Limb (tissue), 2 donors: ENCODE results near the gene OR6C76.
A peak's percentile ranks its signal among the peaks of the same experiment; 100 is the strongest.
"Not testable (repeated sequence)": the region's sequence is repeated elsewhere in the genome, so short reads cannot be mapped to it uniquely, and the experiment has no call there.

Experiments
- DNase-seq, 2 donors: peaks; one replicate each; pipeline ENCODE4 v3.0.0-alpha.2; 2016; ENCODE audit errors: extremely low spot score in 2 of 2

OR6C76 gene

DNA sequence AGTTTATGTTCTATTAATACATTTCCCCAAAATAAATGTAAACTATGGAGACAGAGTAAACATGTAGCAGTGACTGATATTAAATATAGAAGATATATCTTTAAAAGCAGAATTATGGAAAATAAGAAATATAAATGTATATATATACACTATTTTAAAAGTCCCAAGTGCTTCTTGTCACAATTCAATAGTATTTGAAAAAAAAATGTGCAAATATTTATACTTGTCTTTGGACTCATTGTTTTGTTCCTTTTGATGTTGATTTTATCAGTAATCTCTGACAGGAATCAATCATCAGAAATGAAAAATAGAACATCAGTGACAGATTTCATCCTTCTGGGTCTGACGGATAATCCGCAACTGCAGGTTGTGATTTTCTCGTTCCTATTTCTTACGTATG, at the start of gene OR6C76:
TSS of gene OR6C76 (plus strand) at position 301 of the 400 bp plus-strand sequence. CDS start at position 301, 0 bp downstream.
- DNase-seq, result no peak

DNA sequence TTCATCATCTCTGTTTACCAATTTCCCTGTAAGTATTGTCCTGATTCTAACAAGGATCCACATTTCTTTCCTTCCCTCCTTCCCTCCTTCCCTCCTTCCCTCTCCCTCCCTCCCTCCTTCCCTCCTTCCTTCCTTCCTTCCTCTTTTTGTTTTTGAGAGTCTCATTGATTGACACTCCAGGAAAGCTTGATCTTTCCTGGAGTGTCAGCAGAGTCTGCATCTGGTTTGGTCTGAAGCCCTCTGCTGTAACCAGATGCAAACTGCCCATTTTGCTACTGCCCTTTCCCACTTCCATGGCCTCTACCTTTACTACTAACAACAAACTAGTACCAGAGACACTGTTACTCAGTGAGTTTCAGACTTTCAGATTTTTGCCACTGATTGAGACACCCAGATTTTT, 40.2 kb upstream of the OR6C76 start:
- no peak for DNase-seq

DNA sequence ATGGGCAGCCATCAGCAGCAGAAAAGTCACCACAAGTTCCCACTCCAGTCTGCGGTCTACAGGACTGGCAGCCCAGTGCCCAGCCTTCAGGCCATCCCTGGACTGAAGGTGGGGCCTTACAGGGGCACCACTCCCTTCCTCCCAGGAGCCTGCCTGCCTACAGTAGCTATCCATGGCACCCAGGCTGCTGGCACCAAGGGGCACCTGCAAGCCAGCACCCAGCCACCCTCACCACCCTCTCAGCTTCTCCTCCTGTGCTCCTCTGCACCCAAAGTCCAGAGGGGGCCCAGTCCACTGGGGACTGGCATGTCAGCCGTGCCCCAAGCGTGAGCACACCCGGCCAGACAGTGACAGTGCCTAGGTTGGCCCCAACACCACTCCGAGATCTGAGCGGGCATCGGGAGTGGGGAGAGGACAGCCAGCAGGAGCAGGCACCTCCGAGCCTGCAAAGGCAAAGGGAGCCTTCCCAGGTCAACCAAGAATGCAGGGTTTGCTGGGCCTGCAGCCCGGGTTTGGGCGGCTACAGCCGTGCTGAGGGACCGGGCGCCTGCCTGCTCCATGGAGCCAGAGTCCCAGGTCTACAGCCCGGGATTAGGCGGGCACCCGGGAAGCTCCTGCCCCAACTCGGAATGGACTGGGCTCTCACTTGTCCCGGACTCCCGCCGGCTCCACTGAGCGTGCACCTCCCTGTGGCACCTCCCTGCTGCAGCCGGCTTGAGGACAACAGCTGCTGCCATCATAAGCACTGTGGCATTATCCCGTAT, 33.8 kb upstream of the OR6C76 start:
- peak in 1 of 2 donors; percentile 17 for DNase-seq

DNA sequence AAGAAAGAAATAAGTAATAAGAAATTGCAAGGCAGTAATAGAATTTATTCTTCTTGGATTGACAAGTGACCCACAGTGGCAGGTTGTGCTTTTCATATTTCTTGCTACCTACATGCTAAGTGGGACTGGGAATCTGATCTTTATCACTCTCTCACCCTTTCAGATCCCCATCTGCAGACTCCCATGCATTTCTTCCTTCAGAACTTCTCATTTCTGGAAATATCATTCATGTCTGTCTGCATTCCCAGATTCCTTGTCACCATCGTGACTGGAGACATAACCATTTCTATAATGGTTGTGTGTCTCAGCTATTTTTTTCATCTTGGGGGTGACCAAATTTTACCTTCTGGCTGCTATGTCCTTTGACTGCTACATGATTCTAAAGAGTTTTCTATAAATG, 29.7 kb upstream of the OR6C76 start:
- DNase-seq, result no peak

DNA sequence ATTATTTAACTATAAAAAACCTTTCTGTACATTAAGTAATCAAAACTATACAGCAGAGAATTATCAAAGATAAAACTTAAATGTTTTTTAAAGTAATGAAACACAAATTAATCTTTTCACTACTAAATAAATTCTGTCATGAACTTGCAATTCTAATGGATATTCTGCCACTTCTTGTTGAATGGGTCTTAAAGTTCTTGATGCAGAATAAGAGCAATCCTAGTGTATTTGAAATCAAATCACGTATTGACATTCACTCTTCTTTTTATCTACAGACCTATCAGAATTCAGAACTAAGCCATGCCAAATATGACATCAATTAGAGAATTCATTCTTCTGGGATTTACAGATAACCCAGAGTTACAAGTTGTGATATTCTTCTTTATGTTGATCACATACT, 25.8 kb upstream of the OR6C76 start, which contains the start of gene OR6C65:
TSS of gene OR6C65 (plus strand) at position 301 of the 400 bp plus-strand sequence. CDS start at position 301, 0 bp downstream.
- DNase-seq, result no peak

DNA sequence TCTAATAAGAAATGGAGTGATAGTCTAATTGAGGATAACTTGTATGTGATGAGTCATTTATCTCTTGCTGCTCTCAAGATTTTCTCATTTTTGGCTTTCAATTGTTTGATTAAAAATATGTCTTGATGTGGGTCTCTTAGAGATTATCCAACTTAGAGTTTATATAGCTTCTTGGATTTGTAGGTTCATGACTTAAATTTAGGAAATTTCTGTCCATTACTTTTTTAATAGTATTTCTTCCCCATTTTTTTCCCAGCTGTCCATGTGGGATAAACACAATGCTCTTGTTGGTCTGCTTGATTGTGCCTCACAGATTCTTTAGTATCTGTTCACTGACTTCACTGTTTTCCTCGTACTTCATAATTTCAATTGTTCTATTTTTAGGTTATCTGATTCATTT, 18.2 kb upstream of the OR6C76 start:
- no peak for DNase-seq

DNA sequence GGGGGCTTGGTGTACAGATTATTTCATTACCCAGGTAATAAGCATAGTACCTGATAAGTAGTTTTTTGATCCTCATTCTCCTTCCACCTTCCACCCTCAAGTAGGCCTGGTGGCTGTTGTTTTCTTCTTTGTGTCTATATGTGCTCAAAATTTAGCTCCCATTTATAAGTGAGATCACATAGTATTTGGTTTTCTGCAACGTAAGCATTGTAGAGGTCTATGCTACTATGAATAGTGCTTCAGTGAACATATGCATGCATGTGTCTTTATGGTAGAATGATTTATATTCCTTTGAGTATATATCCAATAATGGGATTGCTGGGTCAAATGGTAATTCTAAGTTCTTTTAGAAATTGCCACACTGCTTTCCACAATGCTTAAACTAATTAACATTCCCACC, 16.9 kb upstream of the OR6C76 start:
- DNase-seq, result not testable (repeated sequence)

DNA sequence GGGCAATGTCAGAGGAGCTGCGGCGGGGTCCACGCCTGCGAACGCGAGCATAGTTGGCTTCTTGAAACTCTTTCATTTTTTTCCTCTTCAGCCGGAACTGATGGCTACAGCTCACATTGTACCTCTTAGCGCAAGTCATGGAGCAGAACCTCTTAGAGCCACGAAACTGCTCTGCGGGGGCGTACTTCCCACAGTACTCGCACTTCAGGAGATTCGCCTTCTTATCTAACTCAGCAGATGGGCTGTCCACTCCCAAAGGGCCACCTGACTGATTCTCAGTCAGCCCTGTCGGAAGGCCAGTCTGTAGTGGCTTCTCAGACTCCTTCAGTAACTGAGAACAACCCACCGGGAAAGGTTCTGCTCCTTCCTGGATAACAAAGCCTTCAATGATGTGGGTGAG, 13.9 kb upstream of the OR6C76 start:
- not testable (repeated sequence) for DNase-seq

DNA sequence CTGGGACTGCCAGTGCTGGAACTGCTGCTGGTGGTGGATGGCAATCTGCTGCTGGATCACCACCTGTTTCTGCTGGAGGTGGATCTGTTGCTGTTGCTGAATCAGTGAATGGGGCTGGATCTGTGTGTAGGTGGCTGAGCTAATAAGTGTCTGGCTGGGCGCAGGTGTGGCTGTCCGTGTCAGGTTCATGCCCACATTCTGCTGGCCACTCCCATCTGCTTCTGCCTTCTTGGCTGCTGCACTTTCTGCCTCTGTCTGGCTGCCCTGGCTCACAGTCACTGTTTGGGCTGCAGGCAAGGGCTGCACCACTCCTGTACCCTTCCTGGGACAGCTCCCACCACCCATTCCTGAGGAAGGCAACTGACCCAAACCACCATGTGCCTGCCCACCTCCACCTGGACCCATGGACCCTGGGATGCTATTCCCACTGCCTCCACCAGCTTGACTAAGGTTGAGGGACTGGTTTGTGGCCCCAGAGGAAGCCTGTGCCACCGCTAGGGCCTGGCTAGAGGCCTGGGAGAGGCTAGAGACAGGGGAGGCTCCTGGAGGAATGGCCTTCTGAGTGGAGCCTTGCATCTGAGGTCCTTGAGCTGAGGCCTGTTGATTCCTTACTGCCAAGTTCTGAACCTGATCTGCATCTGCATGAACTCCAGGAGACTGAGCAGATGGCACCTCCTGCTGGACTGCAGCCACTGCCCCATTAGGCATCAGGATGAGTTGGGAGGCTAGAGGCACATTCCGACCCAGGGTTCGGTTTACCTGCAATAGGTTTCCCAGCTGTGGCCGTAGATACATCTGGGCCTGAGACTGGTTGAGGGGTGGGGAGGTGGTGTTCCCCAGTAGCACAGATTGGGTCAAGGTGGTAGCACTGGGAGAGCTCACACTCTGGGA, 12.3 kb upstream of the OR6C76 start:
- DNase-seq, result not testable (repeated sequence)

DNA sequence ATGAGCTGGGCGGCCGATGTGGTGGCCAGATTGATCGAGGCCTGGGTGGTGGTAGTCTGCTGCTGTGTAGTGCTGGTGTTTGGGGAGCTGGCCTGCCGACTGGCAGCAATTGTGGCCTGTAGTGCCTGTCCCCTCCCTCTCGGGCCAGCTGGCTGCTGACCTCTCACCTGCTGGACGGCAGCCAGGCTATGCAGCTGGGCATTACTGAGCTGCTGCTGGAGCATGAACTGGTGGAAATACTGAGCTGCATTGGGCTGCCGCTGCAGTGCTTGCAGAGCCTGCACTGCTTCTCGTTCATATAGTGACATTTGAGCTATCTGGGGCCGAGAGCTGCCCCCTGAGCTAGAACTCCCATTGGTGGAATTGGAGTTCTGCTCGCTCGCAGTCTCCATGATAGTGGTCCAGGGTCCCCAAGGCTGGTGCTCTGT, 11.6 kb upstream of the OR6C76 start:
- DNase-seq, result not testable (repeated sequence)

DNA sequence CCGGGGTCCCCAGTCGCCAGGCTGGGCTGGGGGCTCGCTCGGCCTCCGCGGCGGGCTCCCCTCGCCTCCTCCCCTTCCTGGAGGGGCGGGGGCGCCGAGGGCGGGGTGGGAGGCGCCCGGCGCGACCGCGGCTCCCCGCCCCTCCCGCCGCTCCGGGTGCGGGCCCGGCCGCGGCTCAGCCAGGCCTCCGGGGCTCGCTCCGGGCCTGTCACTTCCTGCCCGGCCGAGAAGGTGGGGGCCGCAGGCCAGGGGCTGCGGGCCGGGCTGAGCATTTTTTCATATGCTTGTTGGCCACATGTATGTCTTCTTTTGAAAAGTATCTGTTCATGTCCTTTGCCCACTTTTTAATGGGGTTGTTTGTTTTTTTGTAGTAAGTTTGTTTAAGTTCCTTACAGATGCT, 11.2 kb upstream of the OR6C76 start:
- not testable (repeated sequence) for DNase-seq

DNA sequence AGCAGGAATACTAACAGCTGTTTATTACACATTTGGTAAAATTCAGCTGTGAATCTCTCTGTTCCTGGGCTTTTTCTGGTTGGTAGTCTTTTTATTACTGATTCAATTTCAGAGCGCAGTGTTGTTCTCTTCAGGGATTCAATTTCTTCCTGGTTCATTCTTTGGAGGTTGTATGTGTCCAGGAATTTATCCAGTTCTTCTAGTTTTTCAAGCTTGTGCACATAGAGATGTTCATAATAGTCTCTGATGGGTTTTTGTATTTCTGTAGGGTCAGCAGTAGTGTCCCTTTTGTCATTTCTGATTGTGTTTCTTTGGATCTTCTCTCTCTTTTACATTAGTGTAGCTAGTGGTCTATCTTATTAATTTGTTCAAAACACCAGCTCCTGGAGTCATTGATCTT, 9.1 kb upstream of the OR6C76 start:
- no peak for DNase-seq

DNA sequence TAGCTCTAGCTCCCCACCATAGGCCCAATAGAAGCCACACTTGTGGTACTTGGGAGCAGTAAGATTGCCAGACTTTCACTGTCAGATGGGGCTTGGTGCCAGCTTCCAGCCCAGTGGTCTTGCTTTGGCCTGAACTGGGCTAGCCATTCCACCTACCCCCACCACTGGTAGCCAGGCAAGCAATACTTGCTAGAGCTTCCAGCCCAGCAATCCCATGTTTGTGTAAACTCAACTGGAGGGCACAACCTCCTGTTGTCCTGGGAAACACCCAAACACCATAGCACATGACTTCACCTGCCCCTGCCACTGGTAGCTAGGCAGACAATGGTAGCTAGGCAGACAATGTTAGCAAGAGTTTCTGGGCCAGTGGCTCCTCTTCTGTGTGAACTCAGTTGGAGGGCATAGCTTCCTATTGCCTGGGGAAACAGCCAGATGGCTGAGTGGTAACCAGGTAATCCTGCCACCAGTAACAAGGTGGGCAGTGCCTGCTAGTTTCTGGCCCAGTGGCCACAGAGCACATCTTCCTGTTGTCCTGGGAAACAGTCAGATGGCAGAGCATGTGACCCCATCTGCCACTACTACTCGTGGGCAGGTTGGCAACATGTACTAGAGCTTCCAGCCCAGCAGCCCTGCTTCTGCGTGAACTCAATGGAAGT, 5.6 kb upstream of the OR6C76 start:
- no peak for DNase-seq

DNA sequence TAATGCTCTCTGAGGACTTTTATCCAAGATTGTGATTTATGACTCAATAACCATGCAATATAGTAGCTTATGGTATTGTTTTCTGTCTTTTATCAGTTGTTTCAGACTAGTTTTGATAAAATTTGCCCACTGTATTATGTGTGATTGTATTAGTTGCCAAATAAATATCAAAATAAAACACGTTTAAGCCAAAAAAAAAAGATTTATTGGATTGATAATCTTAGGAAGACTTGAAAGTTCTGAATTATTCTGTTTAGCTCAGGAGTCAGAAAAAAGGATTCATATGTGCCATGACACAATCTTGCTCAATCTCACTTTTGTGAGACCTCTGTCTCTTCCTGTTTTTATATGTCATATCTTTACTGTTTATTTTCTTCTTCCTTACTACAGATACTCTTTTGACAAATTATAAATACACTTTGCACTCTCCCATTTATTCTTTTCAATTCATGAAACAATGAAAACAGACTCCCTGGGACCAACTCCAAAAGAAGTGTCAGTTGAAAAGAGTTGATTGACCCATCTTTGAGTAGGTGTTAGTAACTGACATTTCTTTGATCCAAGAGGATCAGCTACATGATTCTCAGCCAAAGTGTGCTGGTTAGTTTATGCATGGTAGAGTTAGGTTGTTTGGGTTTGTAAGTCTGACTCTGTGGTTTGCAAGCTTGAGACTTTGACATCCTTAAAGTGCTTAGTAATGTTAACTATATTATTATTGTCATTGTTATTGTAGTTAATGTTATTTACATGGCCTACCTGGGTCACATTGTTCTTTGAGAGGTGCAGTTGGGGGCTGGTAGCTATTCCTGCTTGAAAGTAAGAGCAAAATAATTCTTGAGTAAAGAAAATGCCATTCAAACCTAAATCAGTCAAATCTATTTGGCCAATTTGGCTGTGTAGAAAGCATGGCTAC, 2.5 kb downstream of the OR6C76 start:
- DNase-seq, result no peak

DNA sequence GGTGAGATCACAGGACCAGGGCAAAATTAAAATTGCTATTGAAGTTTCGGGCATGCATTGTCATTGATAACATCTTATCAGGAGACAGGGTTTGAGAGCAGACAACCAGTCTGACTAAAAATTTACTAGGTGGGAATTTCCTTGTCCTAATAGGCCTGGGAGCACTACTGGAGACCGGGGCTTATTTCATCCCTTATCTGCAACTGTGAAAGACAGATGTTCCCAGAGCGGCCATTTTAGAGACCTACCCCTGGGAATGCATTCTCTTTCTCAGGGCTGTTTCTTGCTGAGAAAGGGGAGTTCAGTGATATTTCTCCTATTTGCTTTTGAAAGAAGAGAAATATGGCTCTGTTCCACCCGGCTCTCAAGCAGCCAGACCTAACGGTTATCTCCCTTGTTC, 15.2 kb downstream of the OR6C76 start:
- DNase-seq, result not testable (repeated sequence)

DNA sequence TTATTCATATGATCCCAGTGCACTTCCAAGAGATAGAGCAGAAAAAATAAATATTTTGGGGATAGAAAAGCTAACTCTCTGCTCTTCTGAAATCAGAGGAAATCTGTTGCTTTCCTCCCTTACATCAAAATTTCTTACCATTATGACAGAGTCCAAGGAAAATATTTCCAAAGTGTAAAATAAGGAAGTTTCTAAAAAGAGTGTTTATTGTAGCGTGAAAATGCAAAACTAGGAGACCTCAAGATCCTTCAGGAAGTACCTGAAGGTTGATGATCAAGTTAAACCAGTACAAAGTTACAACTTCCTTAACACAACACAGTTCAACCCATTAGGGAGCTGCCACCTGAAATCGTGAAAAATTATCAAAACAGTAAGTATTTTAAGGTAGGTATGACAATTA, 17.7 kb downstream of the OR6C76 start, which contains the start of gene OR6C2:
TSS of gene OR6C2 (plus strand) at position 301 of the 400 bp plus-strand sequence. CDS start 8,138 bp downstream, outside the sequence.
- no peak for DNase-seq

DNA sequence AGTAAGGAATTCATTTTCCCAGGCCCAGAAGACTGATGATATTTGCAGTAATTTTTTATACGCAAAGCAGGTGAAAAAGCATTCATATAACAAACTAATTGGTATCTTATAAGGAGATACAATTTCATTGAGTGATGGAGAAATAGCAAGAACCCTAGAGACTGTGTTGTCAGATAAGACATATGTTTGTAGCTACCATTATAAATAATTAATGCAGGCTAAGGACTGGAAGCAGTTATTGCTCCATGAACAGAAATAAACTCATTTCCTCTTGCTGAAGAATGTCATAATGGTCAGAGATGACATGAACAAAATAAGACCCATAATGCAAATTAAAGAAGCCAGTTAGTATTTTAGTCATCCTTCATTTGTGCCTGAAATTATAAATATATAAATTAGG, 19.3 kb downstream of the OR6C76 start:
- no peak for DNase-seq

DNA sequence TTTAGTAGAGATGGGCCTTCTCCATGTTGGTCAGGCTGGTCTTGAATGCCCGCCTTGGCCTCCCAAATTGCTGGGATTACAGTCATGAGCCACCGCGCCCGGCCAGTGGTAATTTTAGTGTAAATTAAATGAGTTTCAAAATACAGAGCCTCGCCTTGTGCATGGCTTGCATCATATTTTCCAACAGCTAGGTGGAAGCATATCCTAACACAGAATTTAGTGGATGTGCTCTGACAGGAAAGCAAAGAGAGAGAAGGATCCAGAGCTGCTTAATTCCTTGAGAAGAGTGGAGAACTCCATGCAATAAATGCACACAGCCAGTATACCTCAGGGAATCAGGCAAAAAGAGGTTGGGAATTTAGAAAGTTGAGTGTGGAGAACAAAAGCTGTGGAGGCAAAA, 20.3 kb downstream of the OR6C76 start:
- DNase-seq, result no peak

DNA sequence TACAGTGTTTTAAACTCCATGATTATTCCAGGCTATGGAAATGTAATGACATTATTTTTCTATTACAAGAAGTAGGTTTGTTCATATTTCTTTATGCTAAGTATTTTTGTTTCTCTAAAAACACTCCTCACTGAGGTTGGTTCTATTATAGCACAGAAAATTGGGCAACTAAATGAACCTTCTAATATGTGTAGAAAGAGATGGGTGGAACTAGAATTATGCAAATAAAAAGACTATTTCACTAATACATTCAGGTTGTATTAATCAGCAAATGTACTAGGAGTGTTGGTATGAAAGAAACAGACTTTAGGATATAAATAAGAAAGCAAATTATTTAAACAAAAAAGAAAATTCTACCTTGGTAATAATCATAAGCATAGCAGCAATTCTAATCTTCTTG, 22.8 kb downstream of the OR6C76 start:
- no peak for DNase-seq

DNA sequence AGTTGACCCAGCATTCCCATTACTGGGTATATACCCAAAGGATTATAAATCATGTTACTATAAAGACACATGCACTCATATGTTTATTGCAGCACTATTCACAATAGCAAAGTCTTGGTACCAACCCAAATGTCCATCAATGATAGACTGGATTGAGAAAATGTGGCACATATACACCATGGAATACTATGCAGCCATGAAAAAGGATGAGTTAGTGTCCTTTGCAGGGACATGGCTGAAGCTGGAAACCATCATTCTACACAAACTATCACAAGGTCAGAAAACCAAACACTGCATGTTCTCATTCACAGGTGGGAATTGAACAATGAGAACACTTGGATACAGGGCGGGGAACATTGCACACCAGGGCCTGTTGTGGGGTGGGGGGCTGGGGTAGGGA, 38.9 kb downstream of the OR6C76 start:
- not testable (repeated sequence) for DNase-seq

DNA sequence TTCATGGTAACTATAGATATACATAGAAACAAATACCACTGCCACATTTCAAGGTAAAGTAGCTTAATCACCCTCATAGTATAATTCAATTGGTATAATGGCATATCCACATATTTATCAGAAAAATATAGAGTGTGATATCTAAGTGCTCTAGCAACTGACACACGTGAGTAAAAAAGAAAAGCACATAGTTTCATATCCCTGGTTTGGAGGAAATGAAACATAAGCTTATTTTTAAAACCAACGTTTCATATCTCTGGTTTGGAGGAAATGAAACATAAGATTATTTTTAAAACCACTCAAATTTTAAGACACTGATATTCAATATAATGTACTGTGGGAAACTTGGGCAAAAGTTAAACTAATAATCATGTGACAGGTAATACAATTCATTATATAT, 41.8 kb downstream of the OR6C76 start:
- no peak for DNase-seq
